ENCODE data around the gene FAAP20.

- no peak for TF ChIP-seq POLR2A (IDR thresholded peaks at IDR 0.05; ENCODE audit: low read depth, low read length)
- no peak for TF ChIP-seq EZH2 (IDR thresholded peaks at IDR 0.05; ENCODE audit: borderline replicate concordance, low read depth, low read length, severe bottlenecking)
- no peak for TF ChIP-seq JUN (IDR thresholded peaks at IDR 0.05; ENCODE audit: borderline replicate concordance, insufficient read depth, insufficient read length, low read depth)
- no peak for TF ChIP-seq CTCF (IDR thresholded peaks at IDR 0.05; ENCODE audit: extremely low read depth in 1 of 2, insufficient read depth in 1 of 2, low read depth in 1 of 2, low read length in 2 of 2)
- TF ChIP-seq GATA2 (IDR thresholded peaks at IDR 0.05; ENCODE audit: insufficient read depth, insufficient read length, low read depth, low read length): no peak
- no peak for TF ChIP-seq MAX (IDR thresholded peaks at IDR 0.05; ENCODE audit: insufficient read depth, insufficient read length)
Observed at GRCh38 chr1:2192031-2192995, 2.3 kb downstream of the FAAP20 start.
